ENCODE results near the gene DMRT1.

DMRT1 gene

DNA sequence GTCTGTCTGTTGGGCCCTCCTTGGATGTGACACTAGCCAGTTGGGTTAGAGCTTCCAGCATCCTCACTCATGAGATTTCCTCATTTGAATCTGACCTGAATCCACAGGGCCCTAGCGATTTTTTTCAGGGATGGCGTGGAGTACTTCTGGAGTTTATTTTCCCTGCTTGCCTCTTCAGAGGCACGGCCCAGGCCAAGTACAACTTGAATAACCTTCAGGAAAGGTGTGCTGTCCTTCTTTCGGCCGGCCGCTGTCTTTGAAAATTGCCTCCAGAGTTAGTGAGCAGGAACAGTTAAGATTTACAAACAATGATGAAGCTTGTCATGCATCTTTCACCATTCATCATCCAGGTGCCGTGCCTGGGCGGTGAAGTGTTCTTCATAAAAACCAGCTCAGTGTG, 85.5 kb downstream of the DMRT1 start:
- no peak for DNase-seq (ENCODE audit: low spot score)
- TF ChIP-seq, protein P1, sequence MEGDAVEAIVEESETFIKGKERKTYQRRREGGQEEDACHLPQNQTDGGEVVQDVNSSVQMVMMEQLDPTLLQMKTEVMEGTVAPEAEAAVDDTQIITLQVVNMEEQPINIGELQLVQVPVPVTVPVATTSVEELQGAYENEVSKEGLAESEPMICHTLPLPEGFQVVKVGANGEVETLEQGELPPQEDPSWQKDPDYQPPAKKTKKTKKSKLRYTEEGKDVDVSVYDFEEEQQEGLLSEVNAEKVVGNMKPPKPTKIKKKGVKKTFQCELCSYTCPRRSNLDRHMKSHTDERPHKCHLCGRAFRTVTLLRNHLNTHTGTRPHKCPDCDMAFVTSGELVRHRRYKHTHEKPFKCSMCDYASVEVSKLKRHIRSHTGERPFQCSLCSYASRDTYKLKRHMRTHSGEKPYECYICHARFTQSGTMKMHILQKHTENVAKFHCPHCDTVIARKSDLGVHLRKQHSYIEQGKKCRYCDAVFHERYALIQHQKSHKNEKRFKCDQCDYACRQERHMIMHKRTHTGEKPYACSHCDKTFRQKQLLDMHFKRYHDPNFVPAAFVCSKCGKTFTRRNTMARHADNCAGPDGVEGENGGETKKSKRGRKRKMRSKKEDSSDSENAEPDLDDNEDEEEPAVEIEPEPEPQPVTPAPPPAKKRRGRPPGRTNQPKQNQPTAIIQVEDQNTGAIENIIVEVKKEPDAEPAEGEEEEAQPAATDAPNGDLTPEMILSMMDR (IDR thresholded peaks at IDR 0.05; ENCODE audit: extremely low read depth, missing control alignments), result no peak

DNA sequence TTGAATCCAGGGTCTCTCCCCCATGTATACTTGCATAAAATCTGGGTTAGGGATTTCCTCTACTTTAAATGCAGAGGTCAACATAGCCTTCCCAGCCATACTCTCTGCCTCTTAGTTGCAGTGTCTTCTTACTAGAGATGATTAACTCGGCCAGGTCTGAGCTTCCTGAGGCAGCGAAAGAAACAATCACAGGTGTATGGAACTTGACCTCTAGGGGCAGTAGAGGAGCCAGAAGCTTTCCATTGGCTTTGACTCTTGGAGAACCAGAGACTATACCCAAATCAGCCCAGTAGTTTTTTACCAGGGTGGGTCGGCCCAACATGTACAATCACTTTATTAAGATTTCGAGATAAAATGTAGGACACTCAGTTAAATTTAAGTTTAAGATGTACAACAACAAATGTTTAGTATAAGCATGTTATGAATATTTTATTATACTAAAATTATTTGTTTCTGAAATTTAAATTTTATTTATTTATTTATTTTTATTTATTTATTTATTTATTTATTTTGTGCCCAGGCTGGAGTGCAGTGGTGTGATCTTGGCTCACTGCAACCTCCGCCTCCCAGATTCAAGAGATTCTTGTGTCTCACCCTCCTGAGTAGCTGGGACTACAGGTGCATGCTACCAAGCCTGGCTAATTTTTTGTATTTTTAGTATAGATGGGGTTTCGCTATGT, 87.0 kb downstream of the DMRT1 start:
- TF ChIP-seq, protein P1 (IDR thresholded peaks at IDR 0.05; ENCODE audit: extremely low read depth, missing control alignments), result peak; percentile 13
- DNase-seq (ENCODE audit: low spot score), result peak; percentile 32

DNA sequence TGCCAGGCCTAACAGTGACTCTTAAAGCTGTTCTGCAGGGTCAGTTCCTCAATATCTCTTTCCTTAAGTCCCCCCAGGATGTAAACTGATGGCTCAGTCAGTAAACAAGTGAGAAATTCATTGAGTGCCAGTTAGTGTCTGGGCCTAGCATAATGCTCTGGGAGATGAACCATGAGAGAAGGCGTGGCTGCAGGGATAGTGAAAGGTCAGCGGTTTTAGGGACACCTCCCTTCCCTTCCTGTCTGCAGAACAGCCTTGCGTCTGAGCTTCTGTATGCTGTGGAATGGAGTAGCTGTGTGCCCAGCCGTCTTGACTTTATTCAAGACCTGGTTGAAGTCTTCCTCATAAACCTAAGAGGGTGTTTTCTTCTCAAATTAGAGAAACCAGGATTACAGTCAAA, 88.2 kb downstream of the DMRT1 start:
- TF ChIP-seq, protein P1 (IDR thresholded peaks at IDR 0.05; ENCODE audit: extremely low read depth, missing control alignments), result no peak
- no peak for DNase-seq (ENCODE audit: low spot score)

DNA sequence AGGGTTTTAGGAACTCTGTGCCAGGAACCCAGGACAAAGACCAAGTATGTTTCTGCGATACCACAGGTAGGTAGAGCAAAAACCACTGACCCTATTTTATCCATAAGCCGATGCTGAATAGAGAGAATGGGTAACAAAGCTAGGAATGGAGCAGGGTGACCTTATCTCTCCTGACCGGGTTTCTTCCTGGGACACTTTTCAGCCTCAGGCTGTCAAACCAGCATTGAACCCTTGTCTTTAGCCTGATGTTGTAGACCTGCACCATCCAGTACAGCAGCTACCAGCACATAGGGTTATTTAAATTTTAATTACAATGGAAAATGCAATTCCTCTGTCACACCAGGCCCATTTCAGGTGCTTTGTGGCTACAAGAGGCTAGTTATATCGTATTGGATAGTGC, 91.9 kb downstream of the DMRT1 start:
- TF ChIP-seq, protein P1 (IDR thresholded peaks at IDR 0.05; ENCODE audit: extremely low read depth, missing control alignments), result no peak

DNA sequence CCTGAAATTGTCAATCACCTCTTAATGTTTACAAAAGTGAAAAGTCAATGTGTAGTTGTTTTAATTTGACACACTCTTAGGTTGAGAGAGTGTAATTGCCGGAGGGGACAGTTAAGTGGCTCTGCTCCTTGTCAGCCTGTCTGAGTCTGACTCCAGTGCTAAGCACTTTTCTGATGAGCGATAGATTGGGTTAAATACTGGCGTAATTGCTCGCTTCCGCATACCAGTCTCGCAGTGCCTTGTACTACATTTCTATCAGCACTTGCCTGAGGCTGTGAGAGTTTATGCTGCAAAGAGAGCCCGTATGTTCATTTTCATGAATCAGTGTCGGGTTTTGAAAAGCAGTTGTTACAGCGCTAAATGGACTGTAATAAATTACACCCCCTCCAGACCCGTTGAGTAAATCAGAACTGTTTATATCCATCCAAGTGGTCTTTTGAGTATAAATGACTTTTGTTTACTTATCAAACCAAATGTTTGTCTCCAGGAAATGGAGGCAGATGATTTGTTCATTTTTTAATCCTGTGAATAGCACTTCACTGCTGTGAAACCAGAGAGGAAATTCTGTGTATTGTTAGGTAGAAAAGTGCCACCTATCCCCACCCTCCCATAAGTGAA, 94.0 kb downstream of the DMRT1 start:
- TF ChIP-seq, protein P1 (IDR thresholded peaks at IDR 0.05; ENCODE audit: extremely low read depth, missing control alignments), result no peak
- no peak for DNase-seq (ENCODE audit: low spot score)

More for the DNA sequence above, 91.9 kb downstream of the DMRT1 start:
- DNase-seq (ENCODE audit: low spot score), result no peak

DNA sequence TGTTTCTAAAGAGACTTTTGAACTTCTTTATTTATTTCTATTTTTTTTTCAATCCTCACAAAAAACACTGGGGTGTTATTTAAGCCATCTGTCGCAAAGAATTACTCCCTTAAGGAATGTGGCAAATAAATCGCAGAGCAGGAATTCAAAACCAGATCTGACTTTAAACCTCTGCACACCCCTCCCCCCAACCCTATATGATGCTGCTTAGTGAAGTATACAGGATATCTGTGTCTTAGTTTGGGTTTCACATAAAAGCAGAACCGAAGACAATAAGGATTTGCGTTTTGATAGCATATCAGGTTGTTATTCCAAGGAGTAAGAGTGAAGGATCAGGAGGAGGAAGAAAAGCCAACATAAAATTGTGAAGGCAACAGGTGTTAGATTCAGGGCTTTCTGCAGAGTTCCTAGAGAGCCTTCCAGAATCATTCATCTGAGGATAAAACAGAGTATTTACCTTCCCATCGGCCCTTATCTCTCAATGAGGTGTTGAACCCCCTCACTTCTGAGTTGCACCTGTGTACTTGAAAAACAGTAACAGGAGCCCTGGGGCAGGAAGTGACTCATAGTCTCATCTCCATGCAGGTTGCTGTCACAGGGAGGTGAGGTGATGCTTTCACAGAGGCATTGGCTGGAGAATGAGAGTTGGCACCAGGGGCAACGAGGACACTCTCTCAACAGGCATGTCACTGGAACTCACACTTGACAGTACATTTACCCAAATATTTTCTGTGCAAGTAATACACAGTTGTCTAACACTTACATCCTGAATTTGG, 101.5 kb downstream of the DMRT1 start:
- no peak for DNase-seq (ENCODE audit: low spot score)
- TF ChIP-seq, protein P1 (IDR thresholded peaks at IDR 0.05; ENCODE audit: extremely low read depth, missing control alignments), result no peak

DNA sequence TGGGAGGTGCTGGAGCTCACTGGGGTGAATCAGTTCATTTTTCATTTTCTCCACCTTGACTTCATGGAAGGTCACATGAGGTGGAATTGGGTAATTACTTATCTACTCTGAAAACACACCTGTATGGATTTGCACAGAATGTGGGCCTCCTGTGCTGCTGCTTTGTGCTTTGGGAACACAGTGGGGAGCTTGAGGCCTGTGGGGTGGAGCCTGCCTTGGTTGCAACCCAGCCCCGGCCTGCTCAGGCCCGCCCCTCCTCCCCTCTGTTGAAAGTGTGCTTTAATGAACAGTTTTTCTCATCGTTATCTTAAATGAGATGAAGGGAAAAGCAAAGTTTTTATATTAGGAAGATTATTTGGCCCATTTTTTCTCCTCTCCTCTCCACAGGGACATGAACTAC, 106.5 kb downstream of the DMRT1 start:
- DNase-seq (ENCODE audit: low spot score), result no peak
- TF ChIP-seq, protein P1 (IDR thresholded peaks at IDR 0.05; ENCODE audit: extremely low read depth, missing control alignments), result no peak
